CD1c-positive myeloid dendritic cell (primary cell): Measurements from ENCODE around the gene DVL3.
"Not testable (repeated sequence)": the region's sequence is repeated elsewhere in the genome, so short reads cannot be mapped to it uniquely, and the experiment has no call there.

ENCODE experiments used
- DNase-seq: peaks from one replicate; pipeline ENCODE4 v3.0.0-alpha.2; 2016; ENCODE audit errors: extremely low spot score

DVL3 gene

GRCh38 chr3:184155644-184156521 is 706 bp downstream of the DVL3 start:
- peak; percentile 33 for DNase-seq

GRCh38 chr3:184156522-184156955 is 1.4 kb downstream of the DVL3 start:
- no peak for DNase-seq

- no peak for DNase-seq
Measured at GRCh38 chr3:184157206-184157605, 2.0 kb downstream of the DVL3 start.

GRCh38 chr3:184158404-184158803 is 3.2 kb downstream of the DVL3 start:
- DNase-seq: peak; percentile 27

GRCh38 chr3:184160456-184160855 is 5.3 kb downstream of the DVL3 start:
- DNase-seq: peak; percentile 52

- not testable (repeated sequence) for DNase-seq
Measured at GRCh38 chr3:184162571-184163070, 7.4 kb downstream of the DVL3 start.

- no peak for DNase-seq
Measured at GRCh38 chr3:184164648-184165330, 9.6 kb downstream of the DVL3 start.

GRCh38 chr3:184165543-184165942 is 10.4 kb downstream of the DVL3 start:
- DNase-seq: no peak

GRCh38 chr3:184166671-184167070 is 11.5 kb downstream of the DVL3 start:
- DNase-seq: no peak

- DNase-seq: no peak
Measured at GRCh38 chr3:184167786-184168185, 12.6 kb downstream of the DVL3 start.

GRCh38 chr3:184168363-184169120 is 13.4 kb downstream of the DVL3 start:
- DNase-seq: no peak

GRCh38 chr3:184169896-184170875 is 15.0 kb downstream of the DVL3 start:
- no peak for DNase-seq

- no peak for DNase-seq
Measured at GRCh38 chr3:184171562-184171961, 16.4 kb downstream of the DVL3 start.

GRCh38 chr3:184172681-184173373 is 17.6 kb downstream of the DVL3 start:
- DNase-seq: no peak

- no peak for DNase-seq
Measured at GRCh38 chr3:184173374-184173722, 18.2 kb downstream of the DVL3 start.

- DNase-seq: no peak
Measured at GRCh38 chr3:184174284-184174645, 19.1 kb downstream of the DVL3 start.

GRCh38 chr3:184174646-184175492 is 19.7 kb downstream of the DVL3 start, which contains the start of gene AP2M1:
Gene AP2M1, plus strand, starts transcription at chr3:184174855. Its CDS starts 2,139 bp downstream, at chr3:184176994.
- DNase-seq: peak; percentile 100

- DNase-seq: no peak
Measured at GRCh38 chr3:184175506-184175905, 20.3 kb downstream of the DVL3 start.

GRCh38 chr3:184175981-184176376 is 20.8 kb downstream of the DVL3 start:
- no peak for DNase-seq
